Activated T-helper 2 cell treated with anti-CD3 and anti-CD28 coated beads, Interferon-gamma antibody, Interleukin-2, Interleukin-4, amounts not matched to agents 10 μg/mL and 5 μg/mL and 100 μg/mL, durations not matched to agents 14 hours and 24 hours and 36 hours (primary cell): ENCODE measurements around the gene USP12. TPM values are rescaled to one million over a fixed set of nuclear protein-coding genes. Genes with fewer than 3 reads are reported as not detected.
A peak's percentile ranks its signal among the peaks of the same experiment; 100 is the strongest.
"Not testable (repeated sequence)": the region's sequence is repeated elsewhere in the genome, so short reads cannot be mapped to it uniquely, and the experiment has no call there.

Source experiments
- DNase-seq: peaks from one replicate; pipeline ENCODE4 v3.0.0; 2021; ENCODE audit warnings: low spot score
- H3K27ac Mint-ChIP-seq: one replicate; pipeline ENCODE4 v1.8.0; 2021; ENCODE audit warnings: mixed read lengths
- H3K27me3 Mint-ChIP-seq: one replicate; pipeline ENCODE4 v1.8.0; 2021; ENCODE audit warnings: low read depth, mixed read lengths
- H3K36me3 Mint-ChIP-seq: one replicate; pipeline ENCODE4 v1.8.0; 2021; ENCODE audit warnings: low read depth, mixed read lengths
- H3K4me1 Mint-ChIP-seq: one replicate; pipeline ENCODE4 v1.8.0; 2021; ENCODE audit warnings: low read depth, mixed read lengths
- H3K4me3 Mint-ChIP-seq: one replicate; pipeline ENCODE4 v1.8.0; 2021; ENCODE audit warnings: low read depth, mild to moderate bottlenecking, moderate library complexity, mixed read lengths
- H3K9me3 Mint-ChIP-seq: one replicate; pipeline ENCODE4 v1.8.0; 2021; ENCODE audit warnings: mixed read lengths
- intact Hi-C: fragments of 100-400 bp; cut with micrococcal nuclease; formaldehyde crosslinking; loops from one replicate; pipeline ENCODE4 v1.15.1; 2023
- total RNA-seq: library from RNA; stranded (reverse); gene quantifications from 2 replicates; pipeline ENCODE4 v1.2.3, GENCODE V29; 2022

The USP12 gene
- total RNA-seq, 1 donor from 2014 or later, result 40.8 TPM

GRCh38 chr13:27160657-27161295 is 10.8 kb downstream of the USP12 start:
- Mint-ChIP-seq H3K4me1 (peaks cover 25% of the 10 kb centered on the region), H3K36me3 (peaks cover 53% of the 10 kb centered on the region)

GRCh38 chr13:27159806-27160563 is 11.6 kb downstream of the USP12 start:
- Mint-ChIP-seq H3K4me3 (no peak overlapping the region), H3K36me3 (peaks cover 49% of the 10 kb centered on the region), H3K4me1 (peaks cover 20% of the 10 kb centered on the region), H3K27ac (no peak overlapping the region), H3K27me3 (no peaks in the 10 kb centered on the region), H3K9me3 (peaks cover 23% of the 10 kb centered on the region)
- DNase-seq, result no peak
- intact Hi-C loops, result no loop called here

More at GRCh38 chr13:27160657-27161295, 10.8 kb downstream of the USP12 start:
- no peak overlapping the region for H3K4me3 Mint-ChIP-seq
- no peak for DNase-seq
- H3K27me3 Mint-ChIP-seq, result no peaks in the 10 kb centered on the region
- no peak overlapping the region for H3K27ac Mint-ChIP-seq
- peaks cover 23% of the 10 kb centered on the region for H3K9me3 Mint-ChIP-seq
- intact Hi-C loops, result no loop called here

GRCh38 chr13:27158335-27158734 is 13.3 kb downstream of the USP12 start:
- Mint-ChIP-seq H3K27me3 (no peaks in the 10 kb centered on the region), H3K4me3 (no peak overlapping the region), H3K36me3 (peaks cover 49% of the 10 kb centered on the region), H3K27ac (no peak overlapping the region), H3K9me3 (peaks cover 23% of the 10 kb centered on the region), H3K4me1 (peaks cover 20% of the 10 kb centered on the region)
- no peak for DNase-seq
- intact Hi-C loops, result no loop called here

GRCh38 chr13:27151798-27152599 is 19.6 kb downstream of the USP12 start:
- H3K4me3 Mint-ChIP-seq, result no peak overlapping the region
- peaks cover 40% of the 10 kb centered on the region for H3K4me1 Mint-ChIP-seq
- no peak for DNase-seq
- intact Hi-C loops, result no loop called here
- H3K9me3 Mint-ChIP-seq, result peaks cover 10% of the 10 kb centered on the region
- H3K27ac Mint-ChIP-seq, result peak overlapping the region; percentile 7
- H3K36me3 Mint-ChIP-seq, result peaks cover 20% of the 10 kb centered on the region
- no peaks in the 10 kb centered on the region for H3K27me3 Mint-ChIP-seq

GRCh38 chr13:27149702-27150101 is 21.9 kb downstream of the USP12 start:
- DNase-seq, result no peak
- Mint-ChIP-seq H3K4me3 (no peak overlapping the region), H3K27me3 (no peaks in the 10 kb centered on the region), H3K4me1 (peaks cover 51% of the 10 kb centered on the region), H3K9me3 (no peaks in the 10 kb centered on the region), H3K36me3 (peaks cover 11% of the 10 kb centered on the region), H3K27ac (no peak overlapping the region)
- intact Hi-C loops, result no loop called here

- intact Hi-C loops, result no loop called here
- no peak overlapping the region for H3K4me3 Mint-ChIP-seq
These were observed 22.7 kb downstream of the USP12 start for GRCh38 chr13:27148900-27149299.

GRCh38 chr13:27147530-27148170 is 24.0 kb downstream of the USP12 start:
- Mint-ChIP-seq H3K27ac (peak overlapping the region; percentile 93), H3K4me3 (peak overlapping the region; percentile 26), H3K27me3 (no peaks in the 10 kb centered on the region), H3K9me3 (no peaks in the 10 kb centered on the region), H3K36me3 (peaks cover 18% of the 10 kb centered on the region), H3K4me1 (peaks cover 52% of the 10 kb centered on the region)
- intact Hi-C loops, result loop anchor here (1.0 to 2.0 kb wide), 2 partner anchors 16 to 23 kb away; partner anchors contain the start of gene USP12
- DNase-seq, result no peak

More at GRCh38 chr13:27148900-27149299, 22.7 kb downstream of the USP12 start:
- DNase-seq, result no peak
- Mint-ChIP-seq H3K4me1 (peaks cover 51% of the 10 kb centered on the region), H3K27ac (peak overlapping the region; percentile 74), H3K27me3 (no peaks in the 10 kb centered on the region), H3K9me3 (no peaks in the 10 kb centered on the region), H3K36me3 (peaks cover 11% of the 10 kb centered on the region)

- peaks cover 5% of the 10 kb centered on the region for H3K9me3 Mint-ChIP-seq
- H3K36me3 Mint-ChIP-seq, result peaks cover 24% of the 10 kb centered on the region
- H3K27ac Mint-ChIP-seq, result no peak overlapping the region
- no peak overlapping the region for H3K4me3 Mint-ChIP-seq
- no peak for DNase-seq
- no peaks in the 10 kb centered on the region for H3K27me3 Mint-ChIP-seq
- intact Hi-C loops, result no loop called here
- peaks cover 33% of the 10 kb centered on the region for H3K4me1 Mint-ChIP-seq
These were observed 29.9 kb downstream of the USP12 start for GRCh38 chr13:27141746-27142145.

- H3K27ac Mint-ChIP-seq, DNase-seq, H3K9me3 Mint-ChIP-seq, intact Hi-C loops, H3K27me3 Mint-ChIP-seq, H3K4me3 Mint-ChIP-seq: not testable (repeated sequence)
- Mint-ChIP-seq H3K36me3 (peaks cover 24% of the 10 kb centered on the region), H3K4me1 (peaks cover 30% of the 10 kb centered on the region)
These were observed 30.5 kb downstream of the USP12 start for GRCh38 chr13:27141159-27141558.

GRCh38 chr13:27140060-27140459 is 31.6 kb downstream of the USP12 start:
- no peak overlapping the region for H3K27ac Mint-ChIP-seq
- peaks cover 29% of the 10 kb centered on the region for H3K4me1 Mint-ChIP-seq
- intact Hi-C loops, result no loop called here
- peaks cover 5% of the 10 kb centered on the region for H3K9me3 Mint-ChIP-seq
- peaks cover 23% of the 10 kb centered on the region for H3K36me3 Mint-ChIP-seq
- no peak for DNase-seq
- no peaks in the 10 kb centered on the region for H3K27me3 Mint-ChIP-seq
- no peak overlapping the region for H3K4me3 Mint-ChIP-seq

GRCh38 chr13:27139565-27139964 is 32.0 kb downstream of the USP12 start:
- H3K4me1 Mint-ChIP-seq, result peaks cover 32% of the 10 kb centered on the region

GRCh38 chr13:27138457-27139093 is 33.0 kb downstream of the USP12 start:
- Mint-ChIP-seq H3K4me1 (peaks cover 39% of the 10 kb centered on the region), H3K27ac (no peak overlapping the region), H3K9me3 (peaks cover 5% of the 10 kb centered on the region), H3K36me3 (peaks cover 20% of the 10 kb centered on the region), H3K4me3 (no peak overlapping the region), H3K27me3 (no peaks in the 10 kb centered on the region)
- intact Hi-C loops, result loop anchor here (10.0 kb wide), 1 partner anchor 1234 kb away; no protein-coding TSS in a partner anchor
- DNase-seq, result no peak

More at GRCh38 chr13:27139565-27139964, 32.0 kb downstream of the USP12 start:
- intact Hi-C loops, result loop anchor here (10.0 kb wide), 1 partner anchor 1235 kb away; no protein-coding TSS in a partner anchor
- Mint-ChIP-seq H3K36me3 (peaks cover 22% of the 10 kb centered on the region), H3K4me3 (no peak overlapping the region), H3K27ac (no peak overlapping the region), H3K27me3 (no peaks in the 10 kb centered on the region), H3K9me3 (peaks cover 5% of the 10 kb centered on the region)
- DNase-seq, result no peak
